ENCODE measurements around the gene RRP36. TPM values are rescaled to one million over a fixed set of nuclear protein-coding genes. Genes with fewer than 3 reads are reported as not detected.
A peak's percentile ranks its signal among the peaks of the same experiment; 100 is the strongest.

Gene RRP36
- total RNA-seq, 1 experiment from 2014 or later: 133 TPM

- Histone ChIP-seq H2AFZ (ENCODE audit: low read length) (no peak overlapping the region), H3K27ac (ENCODE audit: low read length) (no peak overlapping the region), H3K9me2 (replicated peaks; ENCODE audit: low read length) (no peaks in the 10 kb centered on the region), H3K9me3 (ENCODE audit: low read length) (no peaks in the 10 kb centered on the region), H3K79me2 (ENCODE audit: low read length) (peaks cover 20% of the 10 kb centered on the region), H3F3A (ENCODE audit: low read length, unreplicated experiment) (no peaks in the 10 kb centered on the region), H3K4me3 (ENCODE audit: low read length) (no peak overlapping the region), H3K4me1 (ENCODE audit: insufficient read depth, low read length) (peaks cover 18% of the 10 kb centered on the region), H3K27me3 (ENCODE audit: low read length) (no peaks in the 10 kb centered on the region), H3K36me3 (ENCODE audit: low read depth, low read length) (peaks cover 6% of the 10 kb centered on the region; the same call in 1 of the 2 replicates), H3K4me2 (ENCODE audit: low read length) (peak overlapping the region; percentile 95; the same call in 1 of the 2 replicates), H4K20me1 (ENCODE audit: low read length) (no peaks in the 10 kb centered on the region), H3K9ac (ENCODE audit: low read length) (no peak overlapping the region)
- no TSS peak for BruUV-seq (replicated peaks)
- ATAC-seq (no peak), DNase-seq (no peak)
- ChIA-PET POLR2A (ENCODE audit: unreplicated experiment) (interaction anchor here (0.6 kb wide), 1 partner anchor 108 kb away, joined by 6 read pairs; no protein-coding TSS in a partner anchor), CTCF (no interaction called here)
- intact Hi-C loops (cut with micrococcal nuclease): no loop called here
- TF ChIP-seq EZH2phosphoT487 (IDR thresholded peaks at IDR 0.05; ENCODE audit: borderline replicate concordance, low read length): no peak
- TF ChIP-seq, protein P1, sequence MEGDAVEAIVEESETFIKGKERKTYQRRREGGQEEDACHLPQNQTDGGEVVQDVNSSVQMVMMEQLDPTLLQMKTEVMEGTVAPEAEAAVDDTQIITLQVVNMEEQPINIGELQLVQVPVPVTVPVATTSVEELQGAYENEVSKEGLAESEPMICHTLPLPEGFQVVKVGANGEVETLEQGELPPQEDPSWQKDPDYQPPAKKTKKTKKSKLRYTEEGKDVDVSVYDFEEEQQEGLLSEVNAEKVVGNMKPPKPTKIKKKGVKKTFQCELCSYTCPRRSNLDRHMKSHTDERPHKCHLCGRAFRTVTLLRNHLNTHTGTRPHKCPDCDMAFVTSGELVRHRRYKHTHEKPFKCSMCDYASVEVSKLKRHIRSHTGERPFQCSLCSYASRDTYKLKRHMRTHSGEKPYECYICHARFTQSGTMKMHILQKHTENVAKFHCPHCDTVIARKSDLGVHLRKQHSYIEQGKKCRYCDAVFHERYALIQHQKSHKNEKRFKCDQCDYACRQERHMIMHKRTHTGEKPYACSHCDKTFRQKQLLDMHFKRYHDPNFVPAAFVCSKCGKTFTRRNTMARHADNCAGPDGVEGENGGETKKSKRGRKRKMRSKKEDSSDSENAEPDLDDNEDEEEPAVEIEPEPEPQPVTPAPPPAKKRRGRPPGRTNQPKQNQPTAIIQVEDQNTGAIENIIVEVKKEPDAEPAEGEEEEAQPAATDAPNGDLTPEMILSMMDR (conservative IDR thresholded peaks at IDR 0.05; ENCODE audit: low read depth, low read length): no peak
- TF ChIP-seq EZH2 (IDR thresholded peaks at IDR 0.05; ENCODE audit: low read length, unreplicated experiment): no peak
These were observed 29.6 kb downstream of the RRP36 start for GRCh38 chr6:43050981-43051380.

GRCh38 chr6:43052225-43052841 lies 30.9 kb downstream of the RRP36 start:
- Histone ChIP-seq H3K36me3 (ENCODE audit: low read depth, low read length) (peaks cover 11% of the 10 kb centered on the region; the same call in 1 of the 2 replicates), H3K79me2 (ENCODE audit: low read length) (peaks cover 20% of the 10 kb centered on the region), H2AFZ (ENCODE audit: low read length) (no peak overlapping the region), H3K27ac (ENCODE audit: low read length) (no peak overlapping the region), H3F3A (ENCODE audit: low read length, unreplicated experiment) (no peaks in the 10 kb centered on the region), H3K9me3 (ENCODE audit: low read length) (no peaks in the 10 kb centered on the region), H3K9ac (ENCODE audit: low read length) (no peak overlapping the region), H3K4me2 (ENCODE audit: low read length) (peak overlapping the region; percentile 95), H3K4me1 (ENCODE audit: insufficient read depth, low read length) (peaks cover 18% of the 10 kb centered on the region), H3K4me3 (ENCODE audit: low read length) (peak overlapping the region; percentile 74), H3K9me2 (replicated peaks; ENCODE audit: low read length) (no peaks in the 10 kb centered on the region), H4K20me1 (ENCODE audit: low read length) (no peaks in the 10 kb centered on the region), H3K27me3 (ENCODE audit: low read length) (no peaks in the 10 kb centered on the region)
- ChIA-PET CTCF (no interaction called here), POLR2A (ENCODE audit: unreplicated experiment) (no interaction called here)
- DNase-seq (no peak), ATAC-seq (no peak)
- no peak for TF ChIP-seq EZH2phosphoT487 (IDR thresholded peaks at IDR 0.05; ENCODE audit: borderline replicate concordance, low read length)
- no peak for TF ChIP-seq EZH2 (IDR thresholded peaks at IDR 0.05; ENCODE audit: low read length, unreplicated experiment)
- TF ChIP-seq, protein P1 (conservative IDR thresholded peaks at IDR 0.05; ENCODE audit: low read depth, low read length): no peak
- BruUV-seq (replicated peaks): no TSS peak
- intact Hi-C loops (cut with micrococcal nuclease): no loop called here
